Measurements from ENCODE around the gene PDE10A. TPM values are rescaled to one million over a fixed set of nuclear protein-coding genes. Genes with fewer than 3 reads are reported as not detected.

Gene PDE10A
- total and polyA plus RNA-seq, 2 of the 13 experiments (the other 11 are each of a cell fraction or from before 2014, with no cell fraction given): not detected

- FAIRE-seq (no peak), ATAC-seq (no peak), DNase-seq (ENCODE audit: low spot score) (no peak)
- no peaks in the 10 kb centered on the region for H3K27me3 ChIP-seq (ENCODE audit: control insufficient read depth in 1 of 2, insufficient read depth in 2 of 2, low read length in 2 of 2)
- H3K36me3 ChIP-seq (replicated peaks in 1 of 2; ENCODE audit: control insufficient read depth in 1 of 2, insufficient read depth in 2 of 2, low read length in 2 of 2): no peaks in the 10 kb centered on the region
- H3K4me1 ChIP-seq (ENCODE audit: insufficient read depth, low read length): no peaks in the 10 kb centered on the region
- H3K9ac ChIP-seq (ENCODE audit: insufficient read depth, low read depth, low read length): no peak overlapping the region
- no peaks in the 10 kb centered on the region for H4K20me1 ChIP-seq (ENCODE audit: insufficient read depth, low read length)
- H3K79me2 ChIP-seq (ENCODE audit: insufficient read depth, low read length): no peaks in the 10 kb centered on the region
- TF ChIP-seq MAFF (IDR thresholded peaks at IDR 0.05; ENCODE audit: low read depth, low read length) (peak; percentile 51; the same call in 1 of the 2 replicates), THAP11 (CRISPR knock-in tag; IDR thresholded peaks at IDR 0.05) (no peak), MAFK (conservative IDR thresholded peaks at IDR 0.05 in 1 of 2, IDR thresholded peaks at IDR 0.05 in 1 of 2; ENCODE audit: low read length in 2 of 2) (peak in 1 of 2 experiments; percentile 62; a peak in 2 of 4 replicates)
- H3K9me3 ChIP-seq (ENCODE audit: low read length): no peaks in the 10 kb centered on the region
- intact Hi-C loops (cut with micrococcal nuclease; ENCODE audit: unreplicated experiment): no loop called here
- no peak overlapping the region for H3K27ac ChIP-seq (ENCODE audit: extremely low read length, insufficient read depth, low read length)
- ChIA-PET CTCF (ENCODE audit: low intra/inter-chr PET ratio, low total read pairs) (no interaction called here), POLR2A (no interaction called here)
- BruUV-seq (replicated peaks): no TSS peak
- H3K4me3 ChIP-seq (replicated peaks in 1 of 3; ENCODE audit: insufficient read depth in 1 of 3, low read depth in 2 of 3, low read length in 3 of 3): no peak overlapping the region
- H2AFZ ChIP-seq (ENCODE audit: low read length): no peak overlapping the region
- 0% methylated on average over 2 of the region's 2 CpGs for WGBS (ENCODE audit: low lambda C conversion rate)
- in situ Hi-C loops (cut with HindIII; ENCODE audit: extremely low pct_ligation_motif_present, low pct_unique_long_range_greater_than_20kb): no loop called here
- H3K4me2 ChIP-seq (ENCODE audit: low read depth, low read length): no peak overlapping the region
Observed at GRCh38 chr6:165571068-165571682, 91.9 kb downstream of the PDE10A start.

GRCh38 chr6:165568326-165568725 lies 94.7 kb downstream of the PDE10A start:
- DNase-seq (ENCODE audit: low spot score): no peak
- Histone ChIP-seq H3K27ac (ENCODE audit: extremely low read length, insufficient read depth, low read length) (no peak overlapping the region), H3K4me3 (replicated peaks in 1 of 3; ENCODE audit: insufficient read depth in 1 of 3, low read depth in 2 of 3, low read length in 3 of 3) (no peak overlapping the region), H3K9me3 (ENCODE audit: low read length) (no peaks in the 10 kb centered on the region), H3K9ac (ENCODE audit: insufficient read depth, low read depth, low read length) (no peak overlapping the region), H3K4me2 (ENCODE audit: low read depth, low read length) (no peak overlapping the region), H4K20me1 (ENCODE audit: insufficient read depth, low read length) (no peaks in the 10 kb centered on the region), H2AFZ (ENCODE audit: low read length) (no peak overlapping the region), H3K4me1 (ENCODE audit: insufficient read depth, low read length) (no peaks in the 10 kb centered on the region), H3K79me2 (ENCODE audit: insufficient read depth, low read length) (no peaks in the 10 kb centered on the region), H3K36me3 (replicated peaks in 1 of 2; ENCODE audit: control insufficient read depth in 1 of 2, insufficient read depth in 2 of 2, low read length in 2 of 2) (no peaks in the 10 kb centered on the region), H3K27me3 (ENCODE audit: control insufficient read depth in 1 of 2, insufficient read depth in 2 of 2, low read length in 2 of 2) (no peaks in the 10 kb centered on the region)
- intact Hi-C loops (cut with micrococcal nuclease; ENCODE audit: unreplicated experiment): no loop called here
- in situ Hi-C loops (cut with HindIII; ENCODE audit: extremely low pct_ligation_motif_present, low pct_unique_long_range_greater_than_20kb): no loop called here
- BruUV-seq (replicated peaks): no TSS peak
- ChIA-PET CTCF (ENCODE audit: low intra/inter-chr PET ratio, low total read pairs) (no interaction called here), POLR2A (interaction anchor here (0.7 kb wide), 1 partner anchor 288 kb away, joined by 3 read pairs; no protein-coding TSS in a partner anchor)
- no peak for ATAC-seq
- FAIRE-seq: no peak
- WGBS (ENCODE audit: low lambda C conversion rate): 0% methylated on average over 2 of the region's 2 CpGs
- no peak for TF ChIP-seq NFIC (IDR thresholded peaks at IDR 0.05; ENCODE audit: low read length)
- TF ChIP-seq ARID3A (IDR thresholded peaks at IDR 0.05; ENCODE audit: low read depth, low read length): no peak
- no peak for TF ChIP-seq BRD4 (CRISPR knock-in tag; IDR thresholded peaks at IDR 0.05)
- no peak for TF ChIP-seq POGK (CRISPR knock-in tag; conservative IDR thresholded peaks at IDR 0.05)
- no peak for TF ChIP-seq CREM (IDR thresholded peaks at IDR 0.05)
- TF ChIP-seq CREM (CRISPR knock-in tag; IDR thresholded peaks at IDR 0.05): no peak
- no peak for TF ChIP-seq TFDP2 (CRISPR knock-in tag; IDR thresholded peaks at IDR 0.05)
- no peak for TF ChIP-seq FOXJ3 (CRISPR knock-in tag; IDR thresholded peaks at IDR 0.05; ENCODE audit: borderline replicate concordance)
- TF ChIP-seq HDAC1 (CRISPR knock-in tag; IDR thresholded peaks at IDR 0.05): no peak

Measured in HepG2 (cell line).